Heart left ventricle (tissue), 16 donors: ENCODE data around the gene PDE9A. TPM values are rescaled to one million over a fixed set of nuclear protein-coding genes. Genes with fewer than 3 reads are reported as not detected.

Experiments used
- ATAC-seq, 4 donors: fragments of 200-7000 bp; cut with Tn5 transposase; one replicate each; pipeline ENCODE4 v1.9.1; 2020 to 2022; ENCODE audit warnings: moderate library complexity in 4 of 4, mild to moderate bottlenecking in 3 of 4, moderate number of reproducible peaks in 1 of 4
- DNase-seq, 5 donors: peaks; one replicate each; pipeline ENCODE4 v3.0.0-alpha.2; 2020
- H3K27ac ChIP-seq, 12 donors: fragments of 200-600 bp; sonication (generic) in 4 of 12; one replicate each; pipeline versions ENCODE4 v1.5.0 to v1.8.0; 2016 to 2022; ENCODE audit warnings: mild to moderate bottlenecking in 2 of 12
- H3K27me3 ChIP-seq, 9 donors: fragments of 200-600 bp; sonication (generic) in 2 of 9; one replicate each; pipeline versions ENCODE4 v1.5.1 to v1.8.0; 2016 to 2022; ENCODE audit warnings: mild to moderate bottlenecking in 3 of 9
- H3K36me3 ChIP-seq, 9 donors: fragments of 200-600 bp; sonication (generic) in 2 of 9; one replicate each; pipeline versions ENCODE4 v1.5.0 to v1.8.0; 2018 to 2022; ENCODE audit warnings: mild to moderate bottlenecking in 2 of 9
- H3K4me1 ChIP-seq, 12 donors: fragments of 200-600 bp; sonication (generic) in 4 of 12; one replicate each; pipeline versions ENCODE4 v1.5.0 to v1.8.0; 2016 to 2022; ENCODE audit warnings: mild to moderate bottlenecking in 3 of 12
- H3K4me3 ChIP-seq, 12 donors: fragments of 200-600 bp; sonication (generic) in 4 of 12; one replicate each; pipeline versions ENCODE4 v1.5.0 to v1.8.0; 2017 to 2022; ENCODE audit warnings: mild to moderate bottlenecking in 9 of 12, moderate library complexity in 4 of 12
- H3K9me3 ChIP-seq, 12 donors: fragments of 200-600 bp; sonication (generic) in 4 of 12; one replicate each; pipeline versions ENCODE4 v1.5.0 to v1.8.0; 2016 to 2022; ENCODE audit warnings: mild to moderate bottlenecking in 1 of 12
- CTCF ChIP-seq, 12 donors: fragments of 200-600 bp; sonication (generic) in 4 of 12; IDR thresholded peaks; one replicate each; pipeline versions ENCODE4 v1.5.0 to v1.8.0; 2018 to 2022; ENCODE audit warnings: antibody characterized with exemption in 12 of 12, mild to moderate bottlenecking in 5 of 12
- POLR2A ChIP-seq, 2 donors: fragments of 450-650 bp; IDR thresholded peaks; one replicate each; pipeline ENCODE4 v1.6.1; 2017; ENCODE audit warnings: antibody characterized with exemption in 2 of 2, mild to moderate bottlenecking in 2 of 2, moderate library complexity in 2 of 2
- WGBS, 4 donors: extraction: QIAGEN DNeasy Blood & Tissue Kit in 2 of 4; methylation state at CpG; one replicate each; pipeline versions ENCODE4 v1.1.5 to v1.1.7; 2013 to 2018; 5-methylcytosine and 5-hydroxymethylcytosine counted together
- intact Hi-C, 10 donors: fragments of 100-400 bp; cut with DNase I; formaldehyde crosslinking; loops; one replicate each; pipeline versions ENCODE4 v1.11.1 to v1.14.2; 2022
- polyA plus RNA-seq, 2 donors: library from polyadenylated mRNA; stranded (reverse); fragments of 200-250 nt; gene quantifications; one replicate each; pipeline ENCODE4 v1.2.3, GENCODE V29; 2013
- total RNA-seq, 9 donors: library from RNA; depleted of rRNA in 2 of 9; stranded (reverse); fragments of >200 nt in 2 of 9; fragmentation: NEBNext Ultra II Directional in 3 of 9; extraction: Animal tissue kit (Norgen Biotek cat#: 25700) in 3 of 9; gene quantifications; one replicate each; pipeline versions ENCODE4 v1.1.0 to v1.2.4, GENCODE V29; 2016 to 2023
- donor health status: ischemic (EF 13 %, LVEDD 7.1; RV severe dilation, severe dysfunction).
- donor health status: healthy with polysubstance abuse.
- donor health status: DM: no; HTN: yes; CAD: no.
- donor health status: DM: no; HTN: no; CAD: no.
- donor health status: ischemic (EF 25% LVEDD 6.9; RV normal size, moderate dysfunction).
- donor health status: ischemic (EF 25% LVEDD 5.7; RV mildly dilated, moderate dysfunction).
- donor health status: healthy.
- donor health status: DM: yes; HTN: yes; CAD: no.
- donor health status: ischemic (EF 35%, LVEDD 5.7; RV mildly dilated, moderate dysfunction).
- donor health status: nonischemic (EF 11% LVEDD 7.7; RV severe dilation, severe dysfunction).
- donor health status: DM: yes; HTN: yes; CAD: no.
- donor health status: PGD.
- donor health status: ischemic (EF 29% LVEDD 5.4; RV normal size, mild dysfunction).
- donor health status: nonischemic (EF 23%, LVEDD 6.1; RV moderate dilation, normal function).

Gene PDE9A
- total and polyA plus RNA-seq, 11 donors, result 1.5 to 4.0 (median 3.1) TPM

DNA sequence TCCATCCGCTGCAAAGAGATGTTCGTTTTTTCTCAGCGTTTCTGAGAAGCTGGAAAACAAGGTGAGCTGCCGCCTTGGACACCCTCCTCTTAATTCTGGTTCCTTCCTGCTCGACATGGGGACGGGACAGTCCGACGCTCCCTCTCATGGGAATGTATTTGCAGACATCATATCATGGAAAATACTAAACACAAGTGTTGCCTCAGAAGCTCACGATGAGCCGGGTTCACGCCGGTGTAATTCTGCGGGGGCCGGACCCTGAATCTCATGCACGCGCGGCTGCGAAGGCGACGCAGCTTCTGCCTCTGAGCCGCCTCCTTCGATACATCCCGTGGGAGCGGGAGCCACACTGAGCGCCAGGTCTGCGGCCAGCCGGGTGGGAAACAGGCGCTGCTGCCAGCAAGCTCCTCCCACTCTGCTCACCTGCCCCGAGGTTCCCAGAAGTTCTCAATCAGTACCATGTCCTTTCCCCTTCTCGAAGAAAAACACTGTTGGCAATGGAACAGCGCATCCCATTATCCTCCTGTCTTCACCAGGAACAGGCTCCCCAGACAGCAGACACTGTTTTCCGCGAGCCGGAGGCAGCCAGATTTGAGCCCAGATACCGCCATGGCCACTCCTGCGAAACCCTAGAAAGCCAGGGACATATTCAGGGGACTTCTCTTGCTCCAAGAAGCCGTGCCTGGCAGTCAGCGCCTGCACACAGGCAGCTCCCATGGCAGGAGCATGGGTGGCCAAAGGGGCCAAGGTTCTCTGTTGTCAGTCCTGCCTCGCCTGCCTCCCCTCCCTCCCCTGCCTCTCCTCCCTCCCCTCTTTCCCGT lies 127.9 kb downstream of the PDE9A start:
- ATAC-seq (peak in 2 of 4 donors; percentile 14 to 19), DNase-seq (peak in 2 of 5 donors; percentile 27 to 47)
- Histone ChIP-seq H3K9me3 (no peaks in the 10 kb centered on the region), H3K4me1 (peaks cover 0 to 33% (median 24%) of the 10 kb centered on the region in 12 donors), H3K27ac (peak overlapping the region in 6 of 12 donors; percentile 26 to 93 (median 45)), H3K27me3 (peaks cover 0 to 29% (median 10%) of the 10 kb centered on the region in 9 donors), H3K36me3 (no peaks in the 10 kb centered on the region), H3K4me3 (peak overlapping the region in 8 of 12 donors; percentile 22 to 43 (median 35))
- intact Hi-C loops, result loop anchor here in 4 of 10 donors (5.0 to 10.0 kb wide), 3 partner anchors 39 to 127 kb away; partner anchors contain the start of gene PDE9A (in 2 of the 4)
- peak in 2 of 12 donors; percentile 11 to 14 for TF ChIP-seq CTCF (IDR thresholded peaks at IDR 0.05)
- no peak for TF ChIP-seq POLR2A (IDR thresholded peaks at IDR 0.05)
- 7 to 10% (median 8%) methylated on average over 34 to 40 of the region's 40 CpGs for WGBS, 4 donors

DNA sequence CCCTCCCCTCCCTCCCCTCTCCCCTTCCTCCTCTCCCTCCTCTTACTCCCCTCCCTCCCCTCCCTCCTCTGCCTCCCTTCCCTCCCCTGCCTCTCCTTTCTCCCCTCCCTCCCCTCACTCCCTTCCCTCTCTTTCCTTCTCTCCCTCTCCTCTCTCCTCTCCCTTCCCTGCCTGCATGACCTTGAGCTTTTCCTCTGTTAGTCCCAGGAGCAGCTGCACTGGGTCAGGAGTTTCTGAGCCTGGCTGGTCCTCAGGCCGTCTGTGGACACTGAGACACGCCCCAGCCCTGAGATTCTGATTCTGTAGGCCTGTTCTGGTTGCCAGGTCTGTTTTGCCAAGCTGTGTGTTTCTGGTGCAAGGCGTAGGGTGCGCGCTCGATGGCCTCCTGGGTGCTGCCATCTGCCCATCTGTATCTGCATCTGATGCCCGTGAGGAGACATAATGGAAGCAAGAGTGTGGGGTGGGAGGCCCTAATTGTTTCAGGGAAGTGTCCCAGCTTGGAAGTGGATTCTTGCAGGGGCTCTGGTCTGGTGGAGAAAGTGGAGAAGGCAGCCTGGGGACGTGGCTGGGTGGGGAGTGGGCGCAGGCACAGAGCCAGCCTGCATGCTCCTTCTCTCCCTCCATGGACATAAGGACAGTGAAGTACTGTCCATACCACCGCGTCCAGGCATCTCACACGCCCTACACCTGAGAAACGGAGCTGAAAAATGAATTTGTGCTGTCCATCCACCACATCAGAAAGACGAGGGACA lies 128.7 kb downstream of the PDE9A start:
- H3K27me3 ChIP-seq, result peaks cover 0 to 33% (median 10%) of the 10 kb centered on the region in 9 donors
- H3K36me3 ChIP-seq, result no peaks in the 10 kb centered on the region
- WGBS, 4 donors, result 81 to 87% (median 82%) methylated on average over 14 of the region's 14 CpGs
- H3K4me3 ChIP-seq, result no peak overlapping the region
- DNase-seq (no peak), ATAC-seq (peak in 1 of 4 donors; percentile 19)
- TF ChIP-seq POLR2A (IDR thresholded peaks at IDR 0.05) (no peak), CTCF (IDR thresholded peaks at IDR 0.05) (no peak)
- intact Hi-C loops, result loop anchor here in 4 of 10 donors (5.0 to 10.0 kb wide), 3 partner anchors 40 to 127 kb away; partner anchors contain the start of gene PDE9A (in 2 of the 4)
- no peaks in the 10 kb centered on the region for H3K9me3 ChIP-seq
- H3K27ac ChIP-seq, result peak overlapping the region in 7 of 12 donors; percentile 25 to 98 (median 77)
- H3K4me1 ChIP-seq, result peaks cover 0 to 33% (median 24%) of the 10 kb centered on the region in 12 donors

- WGBS, 4 donors, result 81 to 85% (median 83%) methylated on average over 10 of the region's 10 CpGs
- H3K9me3 ChIP-seq, result no peaks in the 10 kb centered on the region
Measured at GRCh38 chr21:42782723-42783242, 129.4 kb downstream of the PDE9A start.

More at GRCh38 chr21:42782723-42783242, 129.4 kb downstream of the PDE9A start:
- Histone ChIP-seq H3K27ac (peak overlapping the region in 8 of 12 donors; percentile 54 to 98 (median 83)), H3K36me3 (no peaks in the 10 kb centered on the region), H3K27me3 (peaks cover 0 to 33% (median 10%) of the 10 kb centered on the region in 9 donors), H3K4me1 (peaks cover 0 to 33% (median 24%) of the 10 kb centered on the region in 12 donors), H3K4me3 (no peak overlapping the region)
- intact Hi-C loops, result loop anchor here in 4 of 10 donors (5.0 to 10.0 kb wide), 3 partner anchors 40 to 128 kb away; partner anchors contain the start of gene PDE9A (in 2 of the 4)
- DNase-seq (no peak), ATAC-seq (no peak)
- TF ChIP-seq CTCF (IDR thresholded peaks at IDR 0.05), result no peak
